Chondrocyte (in vitro differentiated cells): ENCODE results near the gene IGFBP4. TPM values are rescaled to one million over a fixed set of nuclear protein-coding genes. Genes with fewer than 3 reads are reported as not detected.
"Not testable (repeated sequence)": the region's sequence is repeated elsewhere in the genome, so short reads cannot be mapped to it uniquely, and the experiment has no call there.

Experiments
- DNase-seq: peaks from one replicate; pipeline ENCODE4 v3.0.0; 2021; ENCODE audit warnings: mixed read lengths, low spot score
- H3K27ac Mint-ChIP-seq: one replicate; pipeline ENCODE4 v1.8.0; 2021; ENCODE audit warnings: mild to moderate bottlenecking, moderate library complexity, mixed read lengths; ENCODE audit not compliant: unreplicated experiment
- H3K27me3 Mint-ChIP-seq: 2 replicates; pipeline ENCODE4 v1.8.0; 2021; ENCODE audit warnings: low read depth, mixed read lengths
- H3K36me3 Mint-ChIP-seq: 2 replicates; pipeline ENCODE4 v1.8.0; 2021; ENCODE audit warnings: low read depth, mixed read lengths
- H3K4me1 Mint-ChIP-seq: 2 replicates; pipeline ENCODE4 v1.8.0; 2021; ENCODE audit warnings: low read depth, mild to moderate bottlenecking, mixed read lengths
- H3K4me3 Mint-ChIP-seq: one replicate; pipeline ENCODE4 v1.8.0; 2021; ENCODE audit warnings: mild to moderate bottlenecking, moderate library complexity, mixed read lengths; ENCODE audit not compliant: unreplicated experiment
- H3K9me3 Mint-ChIP-seq: 2 replicates; pipeline ENCODE4 v1.8.0; 2021; ENCODE audit warnings: low read depth, mixed read lengths
- CTCF ChIP-seq: fragments of 200-600 bp; sonication (generic); IDR thresholded peaks from 2 replicates; pipeline ENCODE4 v1.5.0; 2021; ENCODE audit warnings: antibody characterized with exemption, mild to moderate bottlenecking, moderate library complexity
- total RNA-seq: library from RNA; stranded (reverse); gene quantifications from 3 replicates; pipeline ENCODE4 v1.2.1, GENCODE V29; 2021

Gene IGFBP4
- total RNA-seq, 1 donor from 2014 or later: 496 TPM

GRCh38 chr17:40410082-40410481 is 33.2 kb upstream of the IGFBP4 start:
- no peak overlapping the region for H3K4me3 Mint-ChIP-seq
- no peak overlapping the region for H3K27ac Mint-ChIP-seq
- peaks cover under 1% of the 10 kb centered on the region for H3K4me1 Mint-ChIP-seq

GRCh38 chr17:40411821-40412220 is 31.4 kb upstream of the IGFBP4 start:
- no peak overlapping the region for H3K4me3 Mint-ChIP-seq
- H3K4me1 Mint-ChIP-seq: peaks cover 10% of the 10 kb centered on the region
- H3K9me3 Mint-ChIP-seq: no peaks in the 10 kb centered on the region
- TF ChIP-seq CTCF: no peak
- H3K27me3 Mint-ChIP-seq: no peaks in the 10 kb centered on the region
- DNase-seq: no peak
- H3K27ac Mint-ChIP-seq: no peak overlapping the region
- no peaks in the 10 kb centered on the region for H3K36me3 Mint-ChIP-seq

More at GRCh38 chr17:40410082-40410481, 33.2 kb upstream of the IGFBP4 start:
- Mint-ChIP-seq H3K27me3 (no peaks in the 10 kb centered on the region), H3K36me3 (no peaks in the 10 kb centered on the region), H3K9me3 (no peaks in the 10 kb centered on the region)
- TF ChIP-seq CTCF: no peak
- no peak for DNase-seq

GRCh38 chr17:40412880-40413279 is 30.4 kb upstream of the IGFBP4 start:
- no peak for DNase-seq
- Mint-ChIP-seq H3K4me1 (peaks cover 17% of the 10 kb centered on the region), H3K4me3 (no peak overlapping the region), H3K27ac (no peak overlapping the region), H3K36me3 (no peaks in the 10 kb centered on the region), H3K9me3 (no peaks in the 10 kb centered on the region), H3K27me3 (no peaks in the 10 kb centered on the region)
- TF ChIP-seq CTCF: no peak

- H3K36me3 Mint-ChIP-seq: not testable (repeated sequence)
Observed at GRCh38 chr17:40414312-40414711, 28.9 kb upstream of the IGFBP4 start.

GRCh38 chr17:40415390-40415789 is 27.9 kb upstream of the IGFBP4 start:
- H3K4me1 Mint-ChIP-seq: peaks cover 24% of the 10 kb centered on the region
- H3K9me3 Mint-ChIP-seq: no peaks in the 10 kb centered on the region
- H3K36me3 Mint-ChIP-seq: no peaks in the 10 kb centered on the region
- TF ChIP-seq CTCF: peak; percentile 89
- H3K27me3 Mint-ChIP-seq: no peaks in the 10 kb centered on the region
- peak overlapping the region; percentile 22 for H3K27ac Mint-ChIP-seq
- no peak for DNase-seq
- H3K4me3 Mint-ChIP-seq: no peak overlapping the region

More at GRCh38 chr17:40414312-40414711, 28.9 kb upstream of the IGFBP4 start:
- not testable (repeated sequence) for H3K4me3 Mint-ChIP-seq, H3K27ac Mint-ChIP-seq, H3K9me3 Mint-ChIP-seq, H3K27me3 Mint-ChIP-seq, DNase-seq
- peaks cover 24% of the 10 kb centered on the region for H3K4me1 Mint-ChIP-seq

- H3K9me3 Mint-ChIP-seq: no peaks in the 10 kb centered on the region
- peak overlapping the region; percentile 98 for H3K4me3 Mint-ChIP-seq
- DNase-seq: no peak
- H3K27me3 Mint-ChIP-seq: no peaks in the 10 kb centered on the region
- TF ChIP-seq CTCF: no peak
- H3K36me3 Mint-ChIP-seq: no peaks in the 10 kb centered on the region
- peaks cover 24% of the 10 kb centered on the region for H3K4me1 Mint-ChIP-seq
- peak overlapping the region; percentile 12 for H3K27ac Mint-ChIP-seq
Observed at GRCh38 chr17:40416671-40417070, 26.6 kb upstream of the IGFBP4 start.
